SJCRH30 (cell line): ENCODE measurements around the gene KLC1. TPM values are rescaled to one million over a fixed set of nuclear protein-coding genes. Genes with fewer than 3 reads are reported as not detected.

ENCODE experiments used
- total RNA-seq: library from RNA; depleted of rRNA; stranded (reverse); fragments of >200 nt; shearing (Covaris generic); gene quantifications from 2 replicates; pipeline ENCODE4 v1.2.3, GENCODE V29; 2014; rRNA removed

The KLC1 gene
- total RNA-seq, 1 experiment from 2014 or later, result 175 TPM

Other genes starting within 250 kb of the KLC1 start
- gene MARK3, start 243.8 kb upstream of the KLC1 start, total RNA-seq, result 74.3 and 83.9 TPM in 2 replicates
- gene CKB, start 106.4 kb upstream of the KLC1 start, total RNA-seq, result 66.4 and 84.4 TPM in 2 replicates
- gene TRMT61A, start 100.0 kb upstream of the KLC1 start, total RNA-seq, result 18.1 and 18.7 TPM in 2 replicates
- 43.7 and 45.9 TPM in 2 replicates for gene BAG5, start 66.6 kb upstream of the KLC1 start, total RNA-seq
- gene COA8, start 66.3 kb upstream of the KLC1 start, total RNA-seq, result 43.0 and 47.2 TPM in 2 replicates
- gene XRCC3, start 86.2 kb downstream of the KLC1 start, total RNA-seq, result 58.0 and 67.0 TPM in 2 replicates
- 28.3 and 28.6 TPM in 2 replicates for gene ZFYVE21, start 86.6 kb downstream of the KLC1 start, total RNA-seq
- 8.1 and 10.5 TPM in 2 replicates for gene PPP1R13B, start 218.4 kb downstream of the KLC1 start, total RNA-seq